ENCODE data around the gene SLC36A3. TPM values are rescaled to one million over a fixed set of nuclear protein-coding genes. Genes with fewer than 3 reads are reported as not detected.
A peak's percentile ranks its signal among the peaks of the same experiment; 100 is the strongest.

Gene SLC36A3
- total and polyA plus RNA-seq, 2 donors (not counting 1 experiment from before 2014, with no cell fraction given), result not detected

- no peak overlapping the region for H3K4me3 Mint-ChIP-seq
- no peak for TF ChIP-seq CTCF (IDR thresholded peaks at IDR 0.05)
- TF ChIP-seq EZH2 (IDR thresholded peaks at IDR 0.05; ENCODE audit: borderline replicate concordance, insufficient read depth, low read depth, low read length, poor library complexity, severe bottlenecking), result no peak
- no peak for ATAC-seq (ENCODE audit: low read depth)
Measured at GRCh38 chr5:151259931-151260330, 43.6 kb downstream of the SLC36A3 start.

GRCh38 chr5:151258816-151259215, 44.8 kb downstream of the SLC36A3 start:
- peaks cover 73% of the 10 kb centered on the region for H3K4me1 Mint-ChIP-seq
- no peaks in the 10 kb centered on the region for H3K27me3 Mint-ChIP-seq
- H3K4me2 ChIP-seq (replicated peaks; ENCODE audit: low read depth, low read length, poor library complexity, severe bottlenecking), result peak overlapping the region; percentile 83
- H3K9me3 Mint-ChIP-seq (ENCODE audit: insufficient read depth), result no peaks in the 10 kb centered on the region
- no peaks in the 10 kb centered on the region for H3K9me3 ChIP-seq (ENCODE audit: control extremely low read depth in 1 of 3, control insufficient read depth in 2 of 3, insufficient read depth in 1 of 3, low read length in 2 of 3)
- H2AFZ ChIP-seq (ENCODE audit: insufficient read depth, low read depth, low read length, poor library complexity, severe bottlenecking), result no peak overlapping the region
- intact Hi-C loops (cut with micrococcal nuclease), result loop anchor here (5.0 to 10.0 kb wide), 2 partner anchors 188 to 1294 kb away; partner anchors contain the start of genes SLC26A2 and SLC36A1
- ChIA-PET POLR2A (no interaction called here), CTCF (interaction anchor here (1.0 to 3.4 kb wide), 6 partner anchors 18 to 94 kb away, joined by 3 to 15 read pairs (median 10); no protein-coding TSS in a partner anchor)
- peaks cover 53 to 70% of the 10 kb centered on the region in 2 donors for H3K4me1 ChIP-seq (ENCODE audit: control insufficient read depth in 2 of 2, insufficient read depth in 2 of 2, low read length in 2 of 2)
- 35% methylated on average over 1 of the region's 1 CpG for WGBS (ENCODE audit: insufficient coverage)
- no peaks in the 10 kb centered on the region for H3K27me3 ChIP-seq (replicated peaks in 1 of 4; ENCODE audit: control extremely low read depth in 1 of 4, control insufficient read depth in 3 of 4, insufficient read depth in 4 of 4, low read length in 3 of 4)
- DNase-seq, result no peak
- no peak for ATAC-seq (ENCODE audit: low read depth)
- peaks cover 41% of the 10 kb centered on the region for H4K20me1 ChIP-seq (ENCODE audit: control insufficient read depth, insufficient read depth, low read length, poor library complexity, severe bottlenecking)
- peak overlapping the region; percentile 36 for H3K4me3 Mint-ChIP-seq
- peaks cover 98% of the 10 kb centered on the region for H3K79me2 ChIP-seq (ENCODE audit: control insufficient read depth, insufficient read depth, low read length)
- no peak overlapping the region for H3K9ac ChIP-seq (ENCODE audit: low read length)
- H3K36me3 ChIP-seq (replicated peaks in 1 of 2; ENCODE audit: control extremely low read depth in 1 of 2, control insufficient read depth in 1 of 2, extremely low read depth in 1 of 2, insufficient read depth in 2 of 2, low read length in 1 of 2), result peaks cover 0 to 67% of the 10 kb centered on the region in 2 experiments
- H3K27ac Mint-ChIP-seq, result peak overlapping the region; percentile 96
- peak overlapping the region; percentile 43 to 90 for H3K27ac ChIP-seq (ENCODE audit: low read length in 2 of 2)
- TF ChIP-seq EZH2 (IDR thresholded peaks at IDR 0.05; ENCODE audit: borderline replicate concordance, insufficient read depth, low read depth, low read length, poor library complexity, severe bottlenecking) (no peak), CTCF (IDR thresholded peaks at IDR 0.05) (no peak)
- no peak overlapping the region for H3K4me3 ChIP-seq (ENCODE audit: control extremely low read depth in 1 of 5, extremely low read depth in 1 of 5, insufficient read depth in 1 of 5, low read depth in 2 of 5, low read length in 4 of 5)

More at GRCh38 chr5:151259931-151260330, 43.6 kb downstream of the SLC36A3 start:
- ChIA-PET CTCF (interaction anchor here (1.0 kb wide), 1 partner anchor 96 kb away, joined by 3 read pairs; no protein-coding TSS in a partner anchor), POLR2A (no interaction called here)
- no peaks in the 10 kb centered on the region for H3K27me3 Mint-ChIP-seq
- intact Hi-C loops (cut with micrococcal nuclease), result loop anchor here (5.0 to 10.0 kb wide), 2 partner anchors 187 to 1295 kb away; partner anchors contain the start of genes SLC26A2 and SLC36A1
- peaks cover 46 to 65% of the 10 kb centered on the region in 2 donors for H3K4me1 ChIP-seq (ENCODE audit: control insufficient read depth in 2 of 2, insufficient read depth in 2 of 2, low read length in 2 of 2)
- WGBS (ENCODE audit: insufficient coverage), result 92% methylated on average over 4 of the region's 4 CpGs
- peak overlapping the region in 1 of 2 donors; percentile 90 for H3K27ac ChIP-seq (ENCODE audit: low read length in 2 of 2)
- H3K9me3 ChIP-seq (ENCODE audit: control extremely low read depth in 1 of 3, control insufficient read depth in 2 of 3, insufficient read depth in 1 of 3, low read length in 2 of 3), result no peaks in the 10 kb centered on the region
- H3K79me2 ChIP-seq (ENCODE audit: control insufficient read depth, insufficient read depth, low read length), result peaks cover 98% of the 10 kb centered on the region
- H3K36me3 ChIP-seq (replicated peaks in 1 of 2; ENCODE audit: control extremely low read depth in 1 of 2, control insufficient read depth in 1 of 2, extremely low read depth in 1 of 2, insufficient read depth in 2 of 2, low read length in 1 of 2), result peaks cover 0 to 78% of the 10 kb centered on the region in 2 experiments
- no peak overlapping the region for H3K9ac ChIP-seq (ENCODE audit: low read length)
- no peaks in the 10 kb centered on the region for H3K9me3 Mint-ChIP-seq (ENCODE audit: insufficient read depth)
- peaks cover 68% of the 10 kb centered on the region for H3K4me1 Mint-ChIP-seq
- no peak overlapping the region for H3K4me3 ChIP-seq (ENCODE audit: control extremely low read depth in 1 of 5, extremely low read depth in 1 of 5, insufficient read depth in 1 of 5, low read depth in 2 of 5, low read length in 4 of 5)
- no peaks in the 10 kb centered on the region for H3K27me3 ChIP-seq (replicated peaks in 1 of 4; ENCODE audit: control extremely low read depth in 1 of 4, control insufficient read depth in 3 of 4, insufficient read depth in 4 of 4, low read length in 3 of 4)
- no peak overlapping the region for H3K4me2 ChIP-seq (replicated peaks; ENCODE audit: low read depth, low read length, poor library complexity, severe bottlenecking)
- H4K20me1 ChIP-seq (ENCODE audit: control insufficient read depth, insufficient read depth, low read length, poor library complexity, severe bottlenecking), result peaks cover 52% of the 10 kb centered on the region
- peak overlapping the region; percentile 59 for H3K27ac Mint-ChIP-seq
- no peak overlapping the region for H2AFZ ChIP-seq (ENCODE audit: insufficient read depth, low read depth, low read length, poor library complexity, severe bottlenecking)
- no peak for DNase-seq
